Vein endothelial cell (primary cell): ENCODE measurements around the gene ST6GALNAC3. TPM values are rescaled to one million over a fixed set of nuclear protein-coding genes. Genes with fewer than 3 reads are reported as not detected.

Source experiments
- total RNA-seq: library from RNA; depleted of rRNA; stranded (reverse); fragments of >200 nt; gene quantifications from 2 replicates; pipeline ENCODE4 v1.2.3, GENCODE V29; 2012

Gene ST6GALNAC3
- total RNA-seq = 30.4 and 56.6 TPM in 2 replicates

GRCh38 chr1:76074321-76075187, at the start of gene ST6GALNAC3:
TSS of gene ST6GALNAC3 (plus strand) at chr1:76074746.

Other genes starting within 250 kb of the ST6GALNAC3 start
- gene ASB17, start 142.3 kb upstream of the ST6GALNAC3 start, total RNA-seq = not detected in 2 replicates